Type B pancreatic cell (in vitro differentiated cells): ENCODE data around the gene DOCK4. TPM values are rescaled to one million over a fixed set of nuclear protein-coding genes. Genes with fewer than 3 reads are reported as not detected.

ENCODE experiments used
- DNase-seq: peaks from one replicate; pipeline ENCODE4 v3.0.0; 2021; ENCODE audit warnings: mixed read lengths; ENCODE audit not compliant: unreplicated experiment; ENCODE audit errors: extremely low spot score
- H3K27ac Mint-ChIP-seq: 2 replicates; pipeline ENCODE4 v1.8.0; 2021; ENCODE audit warnings: mild to moderate bottlenecking, mixed read lengths
- H3K27me3 Mint-ChIP-seq: 2 replicates; pipeline ENCODE4 v1.8.0; 2021; ENCODE audit warnings: mixed read lengths
- H3K36me3 Mint-ChIP-seq: 2 replicates; pipeline ENCODE4 v1.8.0; 2021; ENCODE audit warnings: mixed read lengths
- H3K4me1 Mint-ChIP-seq: one replicate; pipeline ENCODE4 v1.8.0; 2021; ENCODE audit warnings: mixed read lengths; ENCODE audit not compliant: unreplicated experiment
- H3K4me3 Mint-ChIP-seq: 2 replicates; pipeline ENCODE4 v1.8.0; 2021; ENCODE audit warnings: mild to moderate bottlenecking, mixed read lengths
- H3K9me3 Mint-ChIP-seq: 2 replicates; pipeline ENCODE4 v1.8.0; 2021; ENCODE audit warnings: mixed read lengths
- CTCF ChIP-seq: fragments of 200-600 bp; sonication (generic); conservative IDR thresholded peaks from 2 replicates; pipeline ENCODE4 v1.5.0; 2021; ENCODE audit warnings: antibody characterized with exemption, mild to moderate bottlenecking
- total RNA-seq: library from RNA; stranded (reverse); gene quantifications from 2 replicates; pipeline ENCODE4 v1.2.1, GENCODE V29; 2021; ENCODE audit warnings: low replicate concordance

The DOCK4 gene
- total RNA-seq, 1 donor from 2014 or later = 24.6 TPM

GRCh38 chr7:112018305-112019030, 187.7 kb downstream of the DOCK4 start:
- Mint-ChIP-seq H3K4me3 (no peak overlapping the region), H3K9me3 (no peaks in the 10 kb centered on the region), H3K36me3 (no peaks in the 10 kb centered on the region), H3K27ac (no peak overlapping the region), H3K4me1 (peaks cover 3% of the 10 kb centered on the region), H3K27me3 (no peaks in the 10 kb centered on the region)
- DNase-seq = no peak
- no peak for TF ChIP-seq CTCF

- Mint-ChIP-seq H3K36me3 (no peaks in the 10 kb centered on the region), H3K4me3 (no peak overlapping the region), H3K4me1 (no peaks in the 10 kb centered on the region), H3K27ac (no peak overlapping the region), H3K9me3 (no peaks in the 10 kb centered on the region), H3K27me3 (no peaks in the 10 kb centered on the region)
- no peak for TF ChIP-seq CTCF
- no peak for DNase-seq
Measured at GRCh38 chr7:112015146-112015545, 191.1 kb downstream of the DOCK4 start.

GRCh38 chr7:112014347-112014746, 191.9 kb downstream of the DOCK4 start:
- Mint-ChIP-seq H3K36me3 (no peaks in the 10 kb centered on the region), H3K9me3 (no peaks in the 10 kb centered on the region), H3K4me3 (no peak overlapping the region), H3K27ac (no peak overlapping the region), H3K27me3 (no peaks in the 10 kb centered on the region), H3K4me1 (no peaks in the 10 kb centered on the region)
- no peak for TF ChIP-seq CTCF
- no peak for DNase-seq

GRCh38 chr7:112013274-112013673, 192.9 kb downstream of the DOCK4 start:
- Mint-ChIP-seq H3K27ac (no peak overlapping the region), H3K4me1 (no peaks in the 10 kb centered on the region), H3K36me3 (no peaks in the 10 kb centered on the region), H3K27me3 (no peaks in the 10 kb centered on the region), H3K9me3 (no peaks in the 10 kb centered on the region), H3K4me3 (no peak overlapping the region)
- no peak for DNase-seq
- no peak for TF ChIP-seq CTCF

GRCh38 chr7:112012242-112012641, 194.0 kb downstream of the DOCK4 start:
- Mint-ChIP-seq H3K9me3 (no peaks in the 10 kb centered on the region), H3K27ac (no peak overlapping the region)
- no peak for TF ChIP-seq CTCF

More at GRCh38 chr7:112012242-112012641, 194.0 kb downstream of the DOCK4 start:
- H3K4me3 Mint-ChIP-seq = no peak overlapping the region
- no peak for DNase-seq
- H3K27me3 Mint-ChIP-seq = no peaks in the 10 kb centered on the region
- no peaks in the 10 kb centered on the region for H3K4me1 Mint-ChIP-seq
- no peaks in the 10 kb centered on the region for H3K36me3 Mint-ChIP-seq
